NCI-H774 (cell line): ENCODE results near the gene CYLC2.

Experiments used
- DNase-seq: peaks from one replicate; lab custom pipeline; 2025; lab: John Stamatoyannopoulos, UW

The CYLC2 gene

GRCh38 chr9:102995033-102995432 lies at the start of gene CYLC2:
Gene CYLC2, plus strand, starts transcription at chr9:102995333. Its CDS starts 48 bp downstream, at chr9:102995381.
- DNase-seq = no peak

- no peak for DNase-seq
Observed at GRCh38 chr9:102950346-102950745, 44.8 kb upstream of the CYLC2 start.

GRCh38 chr9:102966999-102967398 lies 28.1 kb upstream of the CYLC2 start:
- no peak for DNase-seq

- no peak for DNase-seq
Observed at GRCh38 chr9:102967979-102968378, 27.2 kb upstream of the CYLC2 start.

GRCh38 chr9:102972780-102973179 lies 22.4 kb upstream of the CYLC2 start:
- no peak for DNase-seq

- DNase-seq = no peak
Observed at GRCh38 chr9:102974530-102974929, 20.6 kb upstream of the CYLC2 start.

- no peak for DNase-seq
Observed at GRCh38 chr9:102975251-102975650, 19.9 kb upstream of the CYLC2 start.

- DNase-seq = no peak
Observed at GRCh38 chr9:102985162-102985895, 9.8 kb upstream of the CYLC2 start.

GRCh38 chr9:102986425-102986824 lies 8.7 kb upstream of the CYLC2 start:
- DNase-seq = no peak

- DNase-seq = no peak
Observed at GRCh38 chr9:103003689-103004088, 8.6 kb downstream of the CYLC2 start.

GRCh38 chr9:103014242-103014641 lies 19.1 kb downstream of the CYLC2 start:
- no peak for DNase-seq

GRCh38 chr9:103025796-103026195 lies 30.7 kb downstream of the CYLC2 start:
- DNase-seq = no peak

GRCh38 chr9:103037508-103038477 lies 42.7 kb downstream of the CYLC2 start:
- no peak for DNase-seq

GRCh38 chr9:103041961-103042360 lies 46.8 kb downstream of the CYLC2 start:
- DNase-seq = no peak
